Pancreas (tissue), 10 donors: Measurements from ENCODE around the gene CDH13. TPM values are rescaled to one million over a fixed set of nuclear protein-coding genes. Genes with fewer than 3 reads are reported as not detected.

Experiments used
- ATAC-seq, 4 donors: fragments of 200-7000 bp; cut with Tn5 transposase; one replicate each; pipeline versions ENCODE4 v1.8.0 to v1.9.1; 2020; ENCODE audit warnings: mild to moderate bottlenecking in 4 of 4, moderate library complexity in 4 of 4
- DNase-seq, 6 donors: peaks; one replicate each; pipeline ENCODE4 v3.0.0-alpha.2; 2020
- FAIRE-seq: peaks from 2 replicates; lab custom pipeline; 2012; peaks lifted over from hg19 to GRCh38; lab: Jason Lieb, UNC
- H3K27ac ChIP-seq, 4 donors: fragments of 200-600 bp; sonication (generic); 1 replicate in 3 of 4; 2 replicates in 1 of 4; pipeline versions ENCODE4 v1.5.0 to v1.8.0; 2020
- H3K27me3 ChIP-seq, 4 donors: fragments of 200-600 bp; one replicate each; pipeline ENCODE4 v1.8.0; 2021
- H3K36me3 ChIP-seq, 3 donors: fragments of 200-600 bp; sonication (generic) in 1 of 3; one replicate each; pipeline versions ENCODE4 v1.5.0 to v1.8.0; 2020 to 2021
- H3K4me1 ChIP-seq, 3 donors: fragments of 200-600 bp; one replicate each; pipeline ENCODE4 v1.8.0; 2021
- H3K4me3 ChIP-seq, 4 donors: fragments of 200-600 bp; sonication (generic) in 2 of 4; one replicate each; pipeline versions ENCODE4 v1.5.0 to v1.8.0; 2020 to 2021
- H3K9me3 ChIP-seq, 4 donors: fragments of 200-600 bp; one replicate each; pipeline ENCODE4 v1.8.0; 2021
- CTCF ChIP-seq, 4 donors: fragments of 200-600 bp; sonication (generic) in 3 of 4; IDR thresholded peaks; one replicate each; pipeline versions ENCODE4 v1.5.0 to v1.8.0; 2021; ENCODE audit warnings: antibody characterized with exemption in 4 of 4
- WGBS, 2 donors: extraction: QIAGEN DNeasy Blood & Tissue Kit; methylation state at CpG; one replicate each; pipeline ENCODE4 v1.1.7; 2013; 5-methylcytosine and 5-hydroxymethylcytosine counted together
- intact Hi-C, 3 donors: fragments of 100-400 bp; cut with DNase I; formaldehyde crosslinking; loops; one replicate each; pipeline versions ENCODE4 v1.11.1 to v1.14.2; 2022
- polyA plus RNA-seq, 2 donors: library from polyadenylated mRNA; stranded (reverse); fragments of 200-250 nt; gene quantifications; one replicate each; pipeline ENCODE4 v1.2.3, GENCODE V29; 2013
- total RNA-seq, 6 donors: library from RNA; stranded (reverse); fragmentation: NEBNext Ultra II Directional in 4 of 6; extraction: Animal tissue kit (Norgen Biotek cat#: 25700) in 4 of 6; gene quantifications; one replicate each; pipeline versions ENCODE4 v1.2.1 to v1.2.4, GENCODE V29; 2021 to 2023
- donor health status: healthy with polysubstance abuse.
- donor health status: DM: no; HTN: no; CAD: no; lungs with moderate emphysema.
- donor health status: DM: no; HTN: no; CAD: no.
- donor health status: control.
- donor health status: control.
- donor health status: Bipolar disorder and iron deficiency.
- donor health status: DM: yes; HTN: yes; CAD: no.
- donor health status: DM: no; HTN: no; CAD: no.
- donor health status: DM: no; HTN: no; CAD: no.
- donor health status: DM: yes; HTN: yes; CAD: no.

The CDH13 gene
- total and polyA plus RNA-seq, 8 donors, result 0.12 to 1.0 (median 0.37) TPM

- Histone ChIP-seq H3K27me3 (peaks cover 0 to 4% (median 0%) of the 10 kb centered on the region in 4 donors), H3K9me3 (no peaks in the 10 kb centered on the region), H3K4me1 (no peaks in the 10 kb centered on the region), H3K36me3 (no peaks in the 10 kb centered on the region), H3K27ac (no peak overlapping the region), H3K4me3 (no peak overlapping the region)
- no peak for FAIRE-seq
- DNase-seq, result no peak
- TF ChIP-seq CTCF (IDR thresholded peaks at IDR 0.05), result no peak
- 63 to 70% methylated on average over 12 of the region's 12 CpGs for WGBS, 2 donors
- intact Hi-C loops, result loop anchor here in 1 of 3 donors (10.0 kb wide), 1 partner anchor 320 kb away; no protein-coding TSS in a partner anchor
- ATAC-seq, result no peak
Measured at GRCh38 chr16:82584553-82585152, 42.1 kb upstream of the CDH13 start.

GRCh38 chr16:82585675-82586074 is 41.1 kb upstream of the CDH13 start:
- no peak for FAIRE-seq
- H3K4me3 ChIP-seq, result no peak overlapping the region
- no peak overlapping the region for H3K27ac ChIP-seq
- H3K36me3 ChIP-seq, result no peaks in the 10 kb centered on the region
- H3K4me1 ChIP-seq, result no peaks in the 10 kb centered on the region
- no peak for DNase-seq
- no peak for TF ChIP-seq CTCF (IDR thresholded peaks at IDR 0.05)
- intact Hi-C loops, result loop anchor here in 1 of 3 donors (10.0 kb wide), 1 partner anchor 321 kb away; no protein-coding TSS in a partner anchor
- no peaks in the 10 kb centered on the region for H3K9me3 ChIP-seq
- H3K27me3 ChIP-seq, result peaks cover 0 to 4% (median 0%) of the 10 kb centered on the region in 4 donors
- no peak for ATAC-seq
- 66 to 74% methylated on average over 6 of the region's 6 CpGs for WGBS, 2 donors

DNA sequence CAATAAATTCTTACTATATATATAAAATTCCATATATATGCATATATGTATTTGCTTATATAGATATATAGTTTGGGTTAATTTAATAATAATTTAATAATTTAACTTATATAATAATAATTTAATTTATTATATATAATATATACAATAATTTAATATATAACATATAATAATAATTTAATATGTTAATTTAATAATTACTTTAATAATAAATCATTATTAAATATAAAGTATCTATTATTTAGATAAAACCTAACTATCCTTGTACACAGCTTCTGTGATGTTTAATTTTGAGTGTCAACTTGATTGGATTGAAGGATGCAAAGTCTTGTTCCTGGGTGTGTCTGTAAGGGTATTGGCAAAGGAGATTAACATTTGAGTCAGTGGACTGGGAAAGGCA is 40.6 kb upstream of the CDH13 start:
- Histone ChIP-seq H3K4me3 (no peak overlapping the region), H3K36me3 (no peaks in the 10 kb centered on the region), H3K27ac (no peak overlapping the region), H3K27me3 (peaks cover 0 to 4% (median 0%) of the 10 kb centered on the region in 4 donors), H3K9me3 (no peaks in the 10 kb centered on the region), H3K4me1 (no peaks in the 10 kb centered on the region)
- no peak for TF ChIP-seq CTCF (IDR thresholded peaks at IDR 0.05)
- FAIRE-seq, result peak; percentile 97
- no peak for DNase-seq
- ATAC-seq, result no peak
- intact Hi-C loops, result loop anchor here in 1 of 3 donors (10.0 kb wide), 1 partner anchor 321 kb away; no protein-coding TSS in a partner anchor

DNA sequence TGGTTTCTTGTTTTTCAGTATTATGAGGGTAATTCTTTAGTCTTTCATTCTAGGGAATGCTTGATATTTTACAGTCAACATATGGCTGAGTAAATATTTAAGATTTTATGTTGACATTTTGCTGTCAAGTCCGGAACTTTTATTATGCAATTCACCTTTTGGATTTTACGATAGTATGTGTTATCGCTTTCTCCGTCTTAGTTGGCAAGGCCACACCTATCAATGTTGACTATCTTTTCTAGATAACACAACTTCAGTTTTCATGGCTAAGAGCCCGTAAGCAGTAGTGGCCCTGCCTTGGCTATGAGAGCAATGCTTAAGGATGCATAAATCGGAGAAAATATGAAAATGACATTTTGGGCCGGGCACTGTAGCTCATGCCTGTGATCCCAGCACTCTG is 39.5 kb upstream of the CDH13 start:
- peaks cover 0 to 4% (median 0%) of the 10 kb centered on the region in 4 donors for H3K27me3 ChIP-seq
- FAIRE-seq (no peak), ATAC-seq (no peak), DNase-seq (no peak)
- intact Hi-C loops, result loop anchor here in 1 of 3 donors (10.0 kb wide), 1 partner anchor 322 kb away; no protein-coding TSS in a partner anchor
- H3K4me3 ChIP-seq, result no peak overlapping the region
- H3K9me3 ChIP-seq, result no peaks in the 10 kb centered on the region
- WGBS, 2 donors, result 53 to 55% methylated on average over 7 of the region's 7 CpGs
- no peak for TF ChIP-seq CTCF (IDR thresholded peaks at IDR 0.05)
- no peaks in the 10 kb centered on the region for H3K4me1 ChIP-seq
- H3K27ac ChIP-seq, result no peak overlapping the region
- no peaks in the 10 kb centered on the region for H3K36me3 ChIP-seq

DNA sequence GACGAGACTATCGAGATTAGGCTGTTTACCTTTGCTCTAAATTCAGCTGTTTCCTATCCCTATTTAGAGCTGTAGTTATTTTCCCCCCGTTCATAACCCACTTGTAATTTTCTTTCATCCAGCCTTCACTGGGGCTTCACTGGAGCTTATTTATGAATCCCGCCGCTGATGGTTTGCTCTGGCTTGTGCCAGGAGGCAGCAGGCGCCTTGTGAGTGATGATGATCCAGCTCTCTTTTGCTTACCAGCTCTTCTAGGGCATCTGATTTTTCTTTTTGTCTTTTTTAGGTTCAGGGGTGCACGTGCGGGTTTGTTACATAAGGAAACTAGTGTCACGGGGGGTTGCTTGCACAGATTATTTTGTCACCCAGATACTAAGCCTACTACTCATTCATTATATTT is 37.4 kb upstream of the CDH13 start:
- 65 to 75% methylated on average over 9 of the region's 9 CpGs for WGBS, 2 donors
- DNase-seq (no peak), FAIRE-seq (no peak), ATAC-seq (no peak)
- peaks cover 0 to 4% (median 0%) of the 10 kb centered on the region in 4 donors for H3K27me3 ChIP-seq
- H3K4me1 ChIP-seq, result no peaks in the 10 kb centered on the region
- no peaks in the 10 kb centered on the region for H3K9me3 ChIP-seq
- intact Hi-C loops, result loop anchor here in 1 of 3 donors (10.0 kb wide), 1 partner anchor 325 kb away; no protein-coding TSS in a partner anchor
- H3K36me3 ChIP-seq, result no peaks in the 10 kb centered on the region
- TF ChIP-seq CTCF (IDR thresholded peaks at IDR 0.05), result no peak
- no peak overlapping the region for H3K27ac ChIP-seq
- no peak overlapping the region for H3K4me3 ChIP-seq
